HEK293T (cell line): ENCODE results near the gene FAM50A.

Experiments used
- FOXK2 ChIP-seq: fragments of 450-650 bp; IDR thresholded peaks from 2 replicates; pipeline ENCODE4 v1.6.1; 2016; ENCODE audit warnings: mild to moderate bottlenecking
- FOXM1 ChIP-seq: fragments of 450-650 bp; IDR thresholded peaks from 2 replicates; pipeline ENCODE4 v1.6.1; 2017; ENCODE audit warnings: mild to moderate bottlenecking, borderline replicate concordance
- NFRKB ChIP-seq: fragments of 450-650 bp; IDR thresholded peaks from 2 replicates; pipeline ENCODE4 v1.6.1; 2016; ENCODE audit warnings: mild to moderate bottlenecking, moderate library complexity
- SP1 ChIP-seq: fragments of 450-650 bp; IDR thresholded peaks from 2 replicates; pipeline ENCODE4 v1.6.1; 2017
- SUZ12 ChIP-seq: fragments of 450-650 bp; IDR thresholded peaks from 2 replicates; pipeline ENCODE4 v1.6.1; 2016; ENCODE audit warnings: mild to moderate bottlenecking

- TF ChIP-seq FOXK2 (no peak), SP1 (no peak), NFRKB (no peak), FOXM1 (no peak), SUZ12 (no peak)
Observed at GRCh38 chrX:154426916-154427770, 16.8 kb upstream of the FAM50A start.
